Thyroid gland (tissue), 4 donors: ENCODE results near the gene GUCY2C. TPM values are rescaled to one million over a fixed set of nuclear protein-coding genes. Genes with fewer than 3 reads are reported as not detected.

Experiments
- DNase-seq, 2 donors: peaks; one replicate each; pipeline ENCODE4 v3.0.0-alpha.2; 2019
- H3K27ac ChIP-seq, 3 donors: fragments of 200-600 bp; sonication (generic); 1 replicate in 2 of 3; 2 replicates in 1 of 3; pipeline ENCODE4 v1.5.1; 2016 to 2019; ENCODE audit warnings: mild to moderate bottlenecking in 1 of 3, moderate library complexity in 1 of 3
- H3K27me3 ChIP-seq: fragments of 200-600 bp; sonication (generic); one replicate; pipeline ENCODE4 v1.5.1; 2019
- H3K36me3 ChIP-seq, 2 donors: fragments of 200-600 bp; sonication (generic); one replicate each; pipeline ENCODE4 v1.5.1; 2016 to 2019
- H3K4me1 ChIP-seq, 2 donors: fragments of 200-600 bp; sonication (generic); one replicate each; pipeline ENCODE4 v1.5.1; 2017 to 2019
- H3K4me3 ChIP-seq, 3 donors: fragments of 200-600 bp; sonication (generic); replicated peaks in 1 of 3; 1 replicate in 2 of 3; 2 replicates in 1 of 3; pipeline ENCODE4 v1.5.1; 2016; ENCODE audit warnings: mild to moderate bottlenecking in 1 of 3
- H3K9me3 ChIP-seq: fragments of 200-600 bp; sonication (generic); one replicate; pipeline ENCODE4 v1.5.1; 2017
- POLR2A ChIP-seq, 2 donors: fragments of 450-650 bp; IDR thresholded peaks; one replicate each; pipeline ENCODE4 v1.6.1; 2017; ENCODE audit warnings: antibody characterized with exemption in 2 of 2, mild to moderate bottlenecking in 2 of 2, moderate library complexity in 1 of 2
- WGBS, 2 donors: methylation state at CpG; one replicate each; pipeline ENCODE4 v1.1.5; 2017; 5-methylcytosine and 5-hydroxymethylcytosine counted together
- intact Hi-C: fragments of 100-400 bp; cut with DNase I; formaldehyde crosslinking; loops from one replicate; pipeline ENCODE4 v1.15.1; 2023
- total RNA-seq, 4 donors: library from RNA; depleted of rRNA; stranded (reverse); fragments of >200 nt; gene quantifications; one replicate each; pipeline ENCODE4 v1.2.3, GENCODE V29; 2016
- TF ChIP-seq, protein P1 (sequence below), 6 experiments: fragments of 200-600 bp in 3 of 6; fragments of 450-650 bp in 3 of 6; sonication (generic) in 3 of 6; IDR thresholded peaks; one replicate each; pipeline ENCODE4 v1.5.1; 2016 to 2019; ENCODE audit warnings: antibody characterized with exemption in 6 of 6, mild to moderate bottlenecking in 2 of 6, inconsistent platforms in 1 of 6, moderate library complexity in 1 of 6

Gene GUCY2C
- total RNA-seq, 4 donors from 2014 or later: not detected

DNA sequence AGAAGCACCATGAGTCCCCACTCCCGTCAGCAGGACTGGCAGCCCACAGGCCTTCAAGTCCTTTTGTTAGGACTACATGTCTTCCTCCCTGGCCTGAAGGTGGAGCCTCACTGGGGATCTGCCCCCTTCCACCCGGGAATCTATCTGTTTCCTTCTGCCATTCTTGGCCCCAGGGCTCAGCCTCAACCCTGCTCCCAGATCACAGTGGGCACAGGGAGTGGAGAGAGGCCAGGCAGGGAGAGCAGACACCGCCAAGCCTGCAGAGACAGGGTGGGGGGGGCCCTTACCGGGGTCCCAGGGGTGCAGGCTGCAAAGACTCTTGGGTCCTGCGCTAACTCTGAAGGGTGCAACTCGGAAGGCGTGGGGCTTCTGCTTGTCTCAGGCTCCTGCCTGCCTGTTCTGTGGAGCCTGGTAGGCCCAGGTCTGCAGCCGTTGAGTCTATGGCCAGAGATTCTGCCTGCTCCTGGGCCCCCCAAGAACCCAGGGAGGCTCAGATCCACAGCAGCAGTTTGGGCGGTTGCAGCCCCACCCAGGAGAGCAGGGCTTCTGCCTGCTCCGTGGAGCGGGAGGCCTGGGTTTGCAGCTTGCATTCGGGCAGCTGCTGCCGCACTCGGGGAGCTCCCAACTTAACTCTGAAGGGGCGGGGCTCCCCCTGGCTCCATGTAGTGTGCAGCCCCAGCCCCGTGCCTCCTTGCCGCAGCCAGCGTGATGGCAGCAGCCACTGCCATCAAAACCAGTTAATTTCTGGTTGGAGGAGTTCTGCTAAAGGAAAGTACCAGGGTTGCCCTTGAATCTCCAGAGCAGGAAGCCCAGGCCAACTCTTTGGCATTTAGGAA, 107.0 kb downstream of the GUCY2C start:
- Histone ChIP-seq H3K27me3 (no peaks in the 10 kb centered on the region), H3K36me3 (no peaks in the 10 kb centered on the region), H3K4me1 (no peaks in the 10 kb centered on the region), H3K9me3 (no peaks in the 10 kb centered on the region), H3K4me3 (no peak overlapping the region), H3K27ac (no peak overlapping the region)
- TF ChIP-seq, protein P1, sequence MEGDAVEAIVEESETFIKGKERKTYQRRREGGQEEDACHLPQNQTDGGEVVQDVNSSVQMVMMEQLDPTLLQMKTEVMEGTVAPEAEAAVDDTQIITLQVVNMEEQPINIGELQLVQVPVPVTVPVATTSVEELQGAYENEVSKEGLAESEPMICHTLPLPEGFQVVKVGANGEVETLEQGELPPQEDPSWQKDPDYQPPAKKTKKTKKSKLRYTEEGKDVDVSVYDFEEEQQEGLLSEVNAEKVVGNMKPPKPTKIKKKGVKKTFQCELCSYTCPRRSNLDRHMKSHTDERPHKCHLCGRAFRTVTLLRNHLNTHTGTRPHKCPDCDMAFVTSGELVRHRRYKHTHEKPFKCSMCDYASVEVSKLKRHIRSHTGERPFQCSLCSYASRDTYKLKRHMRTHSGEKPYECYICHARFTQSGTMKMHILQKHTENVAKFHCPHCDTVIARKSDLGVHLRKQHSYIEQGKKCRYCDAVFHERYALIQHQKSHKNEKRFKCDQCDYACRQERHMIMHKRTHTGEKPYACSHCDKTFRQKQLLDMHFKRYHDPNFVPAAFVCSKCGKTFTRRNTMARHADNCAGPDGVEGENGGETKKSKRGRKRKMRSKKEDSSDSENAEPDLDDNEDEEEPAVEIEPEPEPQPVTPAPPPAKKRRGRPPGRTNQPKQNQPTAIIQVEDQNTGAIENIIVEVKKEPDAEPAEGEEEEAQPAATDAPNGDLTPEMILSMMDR (IDR thresholded peaks at IDR 0.05): no peak
- no peak for TF ChIP-seq POLR2A (IDR thresholded peaks at IDR 0.05)
- 90 to 97% methylated on average over 9 to 10 of the region's 18 CpGs for WGBS, 2 donors
- intact Hi-C loops: no loop called here
- no peak for DNase-seq

DNA sequence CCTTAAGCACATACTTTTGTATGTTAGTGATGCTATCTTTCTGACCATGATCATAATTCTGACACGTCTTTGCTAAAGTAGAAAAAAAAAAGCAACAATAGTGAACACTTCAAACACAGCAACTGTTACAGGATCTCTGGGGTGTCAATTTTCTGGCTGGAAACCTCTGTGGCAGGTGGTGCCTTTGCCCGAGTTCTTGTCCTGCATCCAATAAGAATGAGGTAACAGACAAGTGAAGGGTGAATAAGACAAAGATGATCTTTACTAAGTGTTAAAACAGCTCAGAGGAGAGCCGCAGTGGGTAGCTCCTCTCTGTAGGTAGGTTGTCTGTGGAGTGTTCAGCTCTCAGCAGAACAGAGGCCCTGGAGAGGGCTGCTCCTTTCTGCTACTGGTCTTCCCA, 107.8 kb downstream of the GUCY2C start:
- Histone ChIP-seq H3K4me1 (no peaks in the 10 kb centered on the region), H3K36me3 (no peaks in the 10 kb centered on the region), H3K27ac (no peak overlapping the region), H3K4me3 (no peak overlapping the region), H3K27me3 (no peaks in the 10 kb centered on the region), H3K9me3 (no peaks in the 10 kb centered on the region)
- 91% methylated on average over 3 of the region's 3 CpGs for WGBS, 2 donors
- TF ChIP-seq POLR2A (IDR thresholded peaks at IDR 0.05): no peak
- TF ChIP-seq, protein P1 (IDR thresholded peaks at IDR 0.05): no peak
- DNase-seq: no peak
- intact Hi-C loops: no loop called here

DNA sequence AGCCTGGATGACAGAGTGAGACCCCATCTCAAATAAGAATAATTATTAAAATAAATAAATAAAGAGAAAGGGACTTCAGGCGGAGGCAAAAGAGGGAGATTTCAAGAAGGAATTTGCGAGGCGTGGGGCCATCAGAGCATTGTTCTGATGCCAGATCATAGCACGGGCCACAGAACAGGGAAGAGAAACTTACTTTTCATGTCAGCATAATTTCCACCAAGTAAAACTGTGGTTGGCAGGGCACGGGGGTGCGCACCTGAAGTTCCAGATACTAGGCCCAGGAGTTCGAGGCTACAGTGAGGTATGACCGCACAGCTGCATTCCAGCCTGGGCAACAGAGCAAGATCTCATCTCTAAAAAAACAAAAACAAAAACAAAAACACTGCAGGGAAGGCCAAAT, 117.8 kb downstream of the GUCY2C start:
- H3K27ac ChIP-seq: no peak overlapping the region
- no peaks in the 10 kb centered on the region for H3K4me1 ChIP-seq
- H3K36me3 ChIP-seq: no peaks in the 10 kb centered on the region
- DNase-seq: no peak
- no peak for TF ChIP-seq POLR2A (IDR thresholded peaks at IDR 0.05)
- TF ChIP-seq, protein P1 (IDR thresholded peaks at IDR 0.05): no peak
- H3K27me3 ChIP-seq: no peaks in the 10 kb centered on the region
- WGBS, 2 donors: 92 to 96% methylated on average over 8 of the region's 8 CpGs
- intact Hi-C loops: no loop called here
- H3K4me3 ChIP-seq: no peak overlapping the region
- no peaks in the 10 kb centered on the region for H3K9me3 ChIP-seq

DNA sequence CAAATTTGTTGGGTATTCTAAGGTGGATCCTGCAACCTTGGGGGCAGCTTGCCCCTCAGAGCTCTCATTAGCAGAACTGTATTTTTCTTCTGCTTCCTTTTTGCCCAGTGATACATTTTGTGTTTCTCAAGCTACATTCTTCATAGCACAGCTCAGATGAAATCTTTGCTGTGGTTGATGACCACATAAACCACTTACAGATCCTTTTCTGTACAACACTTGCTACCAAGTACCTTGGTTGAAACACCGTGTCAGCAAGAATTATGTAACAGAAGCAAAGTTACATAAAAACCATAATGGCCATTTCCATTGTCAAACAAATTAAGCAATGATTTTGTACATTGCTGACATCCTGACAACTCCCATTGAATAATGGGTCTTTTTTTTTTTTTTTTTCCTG, 119.1 kb downstream of the GUCY2C start:
- no peaks in the 10 kb centered on the region for H3K9me3 ChIP-seq
- no peak overlapping the region for H3K4me3 ChIP-seq
- no peak for DNase-seq
- H3K27ac ChIP-seq: no peak overlapping the region
- no peaks in the 10 kb centered on the region for H3K27me3 ChIP-seq
- no peaks in the 10 kb centered on the region for H3K36me3 ChIP-seq
- H3K4me1 ChIP-seq: no peaks in the 10 kb centered on the region
- no peak for TF ChIP-seq POLR2A (IDR thresholded peaks at IDR 0.05)
- TF ChIP-seq, protein P1 (IDR thresholded peaks at IDR 0.05): no peak
- 47 to 62% methylated on average over 1 of the region's 1 CpG for WGBS, 2 donors
- intact Hi-C loops: no loop called here

DNA sequence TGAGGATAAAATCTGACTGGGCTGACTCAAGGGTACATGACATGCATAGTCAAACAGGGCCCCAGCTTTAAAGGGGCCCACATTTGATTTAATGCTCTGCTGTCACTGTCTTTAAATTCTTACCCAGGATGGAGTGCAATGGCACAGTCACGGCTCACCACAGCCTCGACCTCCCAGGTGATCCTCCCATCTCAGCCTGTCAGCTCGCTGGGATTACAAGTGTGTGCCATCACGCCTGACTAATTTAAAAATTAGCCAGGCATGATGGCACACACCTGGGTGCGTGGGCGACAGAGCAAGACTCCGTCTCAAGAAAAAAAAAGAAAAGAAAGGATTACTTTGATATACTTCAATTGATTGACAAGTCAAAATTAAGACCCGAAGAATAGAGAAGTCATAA, 119.5 kb downstream of the GUCY2C start:
- no peaks in the 10 kb centered on the region for H3K9me3 ChIP-seq
- no peak overlapping the region for H3K4me3 ChIP-seq
- 72 to 74% methylated on average over 8 of the region's 8 CpGs for WGBS, 2 donors
- DNase-seq: no peak
- H3K27ac ChIP-seq: no peak overlapping the region
- H3K4me1 ChIP-seq: no peaks in the 10 kb centered on the region
- TF ChIP-seq, protein P1 (IDR thresholded peaks at IDR 0.05): no peak
- no peak for TF ChIP-seq POLR2A (IDR thresholded peaks at IDR 0.05)
- H3K27me3 ChIP-seq: no peaks in the 10 kb centered on the region
- no peaks in the 10 kb centered on the region for H3K36me3 ChIP-seq
- intact Hi-C loops: no loop called here
